Sigmoid colon (tissue), 4 donors: ENCODE measurements around the gene PCDHB8.

ENCODE experiments used
- EP300 ChIP-seq, 4 donors: sonication (generic); formaldehyde crosslinking; IDR thresholded peaks; one replicate each; pipeline ENCODE4 v1.6.1; 2017; ENCODE audit warnings: antibody characterized with exemption in 4 of 4
- POLR2A ChIP-seq, 2 donors: fragments of 450-650 bp; IDR thresholded peaks; one replicate each; pipeline ENCODE4 v1.6.1; 2016; ENCODE audit warnings: antibody characterized with exemption in 2 of 2, mild to moderate bottlenecking in 2 of 2, moderate library complexity in 2 of 2
- POLR2AphosphoS5 ChIP-seq, 4 donors: sonication (generic); formaldehyde crosslinking; IDR thresholded peaks; one replicate each; pipeline ENCODE4 v1.6.1; 2017; ENCODE audit warnings: antibody characterized with exemption in 4 of 4
- TF ChIP-seq, protein P1 (sequence below), 4 experiments: fragments of 450-650 bp in 3 of 4; fragments of 200-600 bp in 1 of 4; IDR thresholded peaks; one replicate each; pipeline ENCODE4 v1.5.1; 2016 to 2019; ENCODE audit warnings: antibody characterized with exemption in 4 of 4, mild to moderate bottlenecking in 3 of 4, moderate library complexity in 2 of 4

DNA sequence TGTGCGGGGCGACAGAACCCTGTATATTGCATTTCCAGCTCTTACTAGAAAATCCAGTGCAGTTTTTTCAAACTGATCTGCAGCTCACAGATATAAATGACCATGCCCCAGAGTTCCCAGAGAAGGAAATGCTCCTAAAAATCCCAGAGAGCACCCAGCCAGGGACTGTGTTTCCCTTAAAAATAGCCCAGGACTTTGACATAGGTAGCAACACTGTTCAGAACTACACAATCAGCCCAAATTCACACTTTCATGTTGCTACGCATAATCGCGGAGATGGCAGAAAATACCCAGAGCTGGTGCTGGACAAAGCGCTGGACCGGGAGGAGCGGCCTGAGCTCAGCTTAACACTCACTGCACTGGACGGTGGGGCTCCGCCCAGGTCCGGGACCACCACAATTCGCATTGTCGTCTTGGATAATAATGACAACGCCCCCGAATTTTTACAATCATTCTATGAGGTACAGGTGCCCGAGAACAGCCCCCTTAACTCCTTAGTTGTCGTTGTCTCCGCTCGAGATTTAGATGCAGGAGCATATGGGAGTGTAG, 41.8 kb upstream of the PCDHB8 start:
- no peak for TF ChIP-seq POLR2AphosphoS5 (IDR thresholded peaks at IDR 0.05)
- TF ChIP-seq, protein P1, sequence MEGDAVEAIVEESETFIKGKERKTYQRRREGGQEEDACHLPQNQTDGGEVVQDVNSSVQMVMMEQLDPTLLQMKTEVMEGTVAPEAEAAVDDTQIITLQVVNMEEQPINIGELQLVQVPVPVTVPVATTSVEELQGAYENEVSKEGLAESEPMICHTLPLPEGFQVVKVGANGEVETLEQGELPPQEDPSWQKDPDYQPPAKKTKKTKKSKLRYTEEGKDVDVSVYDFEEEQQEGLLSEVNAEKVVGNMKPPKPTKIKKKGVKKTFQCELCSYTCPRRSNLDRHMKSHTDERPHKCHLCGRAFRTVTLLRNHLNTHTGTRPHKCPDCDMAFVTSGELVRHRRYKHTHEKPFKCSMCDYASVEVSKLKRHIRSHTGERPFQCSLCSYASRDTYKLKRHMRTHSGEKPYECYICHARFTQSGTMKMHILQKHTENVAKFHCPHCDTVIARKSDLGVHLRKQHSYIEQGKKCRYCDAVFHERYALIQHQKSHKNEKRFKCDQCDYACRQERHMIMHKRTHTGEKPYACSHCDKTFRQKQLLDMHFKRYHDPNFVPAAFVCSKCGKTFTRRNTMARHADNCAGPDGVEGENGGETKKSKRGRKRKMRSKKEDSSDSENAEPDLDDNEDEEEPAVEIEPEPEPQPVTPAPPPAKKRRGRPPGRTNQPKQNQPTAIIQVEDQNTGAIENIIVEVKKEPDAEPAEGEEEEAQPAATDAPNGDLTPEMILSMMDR (IDR thresholded peaks at IDR 0.05), result no peak
- TF ChIP-seq EP300 (IDR thresholded peaks at IDR 0.05), result no peak
- TF ChIP-seq POLR2A (IDR thresholded peaks at IDR 0.05), result no peak
